Upper lobe of left lung (tissue), 6 donors: Measurements from ENCODE around the gene FKBP2. TPM values are rescaled to one million over a fixed set of nuclear protein-coding genes. Genes with fewer than 3 reads are reported as not detected.

Experiments used
- ATAC-seq, 2 donors: fragments of 200-7000 bp; cut with Tn5 transposase; one replicate each; pipeline ENCODE4 v1.9.1; 2022; ENCODE audit warnings: mild to moderate bottlenecking in 2 of 2, moderate library complexity in 2 of 2; ENCODE audit not compliant: low FRiP score in 2 of 2
- DNase-seq, 2 donors: peaks; one replicate each; pipeline ENCODE4 v3.0.0-alpha.2; 2019 to 2020
- H3K27ac ChIP-seq, 4 donors: fragments of 200-600 bp; sonication (generic); one replicate each; pipeline ENCODE4 v1.5.1; 2016 to 2019
- H3K27me3 ChIP-seq, 4 donors: fragments of 200-600 bp; sonication (generic); one replicate each; pipeline ENCODE4 v1.5.1; 2017 to 2019
- H3K36me3 ChIP-seq, 4 donors: fragments of 200-600 bp; sonication (generic); one replicate each; pipeline ENCODE4 v1.5.1; 2016 to 2019
- H3K4me1 ChIP-seq, 4 donors: fragments of 200-600 bp; sonication (generic); one replicate each; pipeline ENCODE4 v1.5.1; 2018 to 2019
- H3K4me3 ChIP-seq, 4 donors: fragments of 200-600 bp; sonication (generic); one replicate each; pipeline ENCODE4 v1.5.1; 2017 to 2019; ENCODE audit warnings: mild to moderate bottlenecking in 2 of 4, moderate library complexity in 1 of 4
- H3K9me3 ChIP-seq, 4 donors: fragments of 200-600 bp; sonication (generic); one replicate each; pipeline ENCODE4 v1.5.1; 2018 to 2019
- EP300 ChIP-seq, 4 donors: sonication (generic); formaldehyde crosslinking; IDR thresholded peaks; one replicate each; pipeline ENCODE4 v1.5.1; 2017; ENCODE audit warnings: antibody characterized with exemption in 4 of 4, control low read depth in 2 of 4
- POLR2A ChIP-seq, 4 donors: fragments of 450-650 bp; IDR thresholded peaks; one replicate each; pipeline ENCODE4 v1.5.1; 2016 to 2017; ENCODE audit warnings: antibody characterized with exemption in 4 of 4, mild to moderate bottlenecking in 2 of 4
- POLR2AphosphoS5 ChIP-seq, 2 donors: sonication (generic); formaldehyde crosslinking; IDR thresholded peaks; one replicate each; pipeline ENCODE4 v1.5.1; 2017; ENCODE audit warnings: antibody characterized with exemption in 2 of 2
- WGBS, 2 donors: methylation state at CpG; one replicate each; pipeline ENCODE4 v1.1.5; 2017 to 2018; 5-methylcytosine and 5-hydroxymethylcytosine counted together
- total RNA-seq, 6 donors: library from RNA; depleted of rRNA in 4 of 6; stranded (reverse); fragments of >200 nt in 4 of 6; gene quantifications; one replicate each; pipeline versions ENCODE4 v1.1.0 to v1.2.1, GENCODE V29; 2016 to 2021
- TF ChIP-seq, protein P1 (sequence below), 6 experiments: fragments of 450-650 bp in 4 of 6; fragments of 200-600 bp in 2 of 6; sonication (generic) in 2 of 6; IDR thresholded peaks; one replicate each; pipeline ENCODE4 v1.5.1; 2016 to 2019; ENCODE audit warnings: antibody characterized with exemption in 6 of 6
- donor health status: DM: no; HTN: no; CAD: no; lungs with moderate emphysema.
- donor health status: DM: no; HTN: yes; CAD: no; lungs with severe emphysema.

The FKBP2 gene
- total RNA-seq, 6 donors from 2014 or later = 40.9 to 132 (median 63.1) TPM

DNA sequence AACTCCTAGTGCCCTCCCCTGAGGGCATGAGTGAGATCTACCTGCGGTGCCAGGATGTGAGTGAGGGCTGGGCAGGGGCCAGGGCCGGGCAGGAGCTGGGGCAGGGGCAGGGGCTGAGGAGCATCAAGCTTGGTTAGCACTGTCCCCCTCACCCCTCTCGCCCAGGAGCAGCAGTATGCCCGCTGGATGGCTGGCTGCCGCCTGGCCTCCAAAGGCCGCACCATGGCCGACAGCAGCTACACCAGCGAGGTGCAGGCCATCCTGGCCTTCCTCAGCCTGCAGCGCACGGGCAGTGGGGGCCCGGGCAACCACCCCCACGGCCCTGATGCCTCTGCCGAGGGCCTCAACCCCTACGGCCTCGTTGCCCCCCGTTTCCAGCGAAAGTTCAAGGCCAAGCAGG is 20.6 kb upstream of the FKBP2 start:
- 87% methylated on average over 12 of the region's 17 CpGs; no CpG with 5 or more reads in 1 of the 2 donors for WGBS, 2 donors
- Histone ChIP-seq H3K9me3 (no peaks in the 10 kb centered on the region), H3K36me3 (peaks cover 4 to 52% (median 34%) of the 10 kb centered on the region in 4 donors)

DNA sequence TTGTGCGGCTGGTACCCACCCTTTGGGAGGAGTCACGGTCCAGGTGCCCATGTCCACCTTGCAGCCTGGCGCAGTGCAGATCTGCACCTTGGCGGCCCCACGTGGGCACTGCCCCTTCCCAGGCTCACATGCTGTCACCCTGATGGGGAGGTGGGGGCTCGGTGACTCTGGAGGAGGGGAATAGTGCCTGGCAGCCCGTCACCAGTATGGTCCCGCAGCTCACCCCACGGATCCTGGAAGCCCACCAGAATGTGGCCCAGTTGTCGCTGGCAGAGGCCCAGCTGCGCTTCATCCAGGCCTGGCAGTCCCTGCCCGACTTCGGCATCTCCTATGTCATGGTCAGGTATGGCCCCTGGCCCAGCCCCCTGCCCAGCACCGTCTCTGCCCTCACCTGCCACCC is 20.1 kb upstream of the FKBP2 start:
- H3K4me3 ChIP-seq = no peak overlapping the region
- 93 to 94% methylated on average over 10 of the region's 14 CpGs for WGBS, 2 donors
- TF ChIP-seq POLR2AphosphoS5 (IDR thresholded peaks at IDR 0.05) (no peak), POLR2A (IDR thresholded peaks at IDR 0.05) (no peak), EP300 (IDR thresholded peaks at IDR 0.05) (no peak)
- TF ChIP-seq, protein P1, sequence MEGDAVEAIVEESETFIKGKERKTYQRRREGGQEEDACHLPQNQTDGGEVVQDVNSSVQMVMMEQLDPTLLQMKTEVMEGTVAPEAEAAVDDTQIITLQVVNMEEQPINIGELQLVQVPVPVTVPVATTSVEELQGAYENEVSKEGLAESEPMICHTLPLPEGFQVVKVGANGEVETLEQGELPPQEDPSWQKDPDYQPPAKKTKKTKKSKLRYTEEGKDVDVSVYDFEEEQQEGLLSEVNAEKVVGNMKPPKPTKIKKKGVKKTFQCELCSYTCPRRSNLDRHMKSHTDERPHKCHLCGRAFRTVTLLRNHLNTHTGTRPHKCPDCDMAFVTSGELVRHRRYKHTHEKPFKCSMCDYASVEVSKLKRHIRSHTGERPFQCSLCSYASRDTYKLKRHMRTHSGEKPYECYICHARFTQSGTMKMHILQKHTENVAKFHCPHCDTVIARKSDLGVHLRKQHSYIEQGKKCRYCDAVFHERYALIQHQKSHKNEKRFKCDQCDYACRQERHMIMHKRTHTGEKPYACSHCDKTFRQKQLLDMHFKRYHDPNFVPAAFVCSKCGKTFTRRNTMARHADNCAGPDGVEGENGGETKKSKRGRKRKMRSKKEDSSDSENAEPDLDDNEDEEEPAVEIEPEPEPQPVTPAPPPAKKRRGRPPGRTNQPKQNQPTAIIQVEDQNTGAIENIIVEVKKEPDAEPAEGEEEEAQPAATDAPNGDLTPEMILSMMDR (IDR thresholded peaks at IDR 0.05) = no peak
- DNase-seq (peak in 1 of 2 donors; percentile 62), ATAC-seq (no peak)
- H3K9me3 ChIP-seq = no peaks in the 10 kb centered on the region
- H3K27me3 ChIP-seq = no peaks in the 10 kb centered on the region
- H3K27ac ChIP-seq = no peak overlapping the region
- peaks cover 9 to 15% (median 11%) of the 10 kb centered on the region in 4 donors for H3K4me1 ChIP-seq
- H3K36me3 ChIP-seq = peaks cover 4 to 50% (median 34%) of the 10 kb centered on the region in 4 donors

More for the DNA sequence above, 20.6 kb upstream of the FKBP2 start:
- Histone ChIP-seq H3K4me3 (no peak overlapping the region), H3K4me1 (peaks cover 4 to 10% (median 7%) of the 10 kb centered on the region in 4 donors), H3K27ac (no peak overlapping the region), H3K27me3 (no peaks in the 10 kb centered on the region)
- TF ChIP-seq, protein P1 (IDR thresholded peaks at IDR 0.05) = no peak
- TF ChIP-seq POLR2AphosphoS5 (IDR thresholded peaks at IDR 0.05) = no peak
- ATAC-seq (no peak), DNase-seq (peak in 1 of 2 donors; percentile 62)

DNA sequence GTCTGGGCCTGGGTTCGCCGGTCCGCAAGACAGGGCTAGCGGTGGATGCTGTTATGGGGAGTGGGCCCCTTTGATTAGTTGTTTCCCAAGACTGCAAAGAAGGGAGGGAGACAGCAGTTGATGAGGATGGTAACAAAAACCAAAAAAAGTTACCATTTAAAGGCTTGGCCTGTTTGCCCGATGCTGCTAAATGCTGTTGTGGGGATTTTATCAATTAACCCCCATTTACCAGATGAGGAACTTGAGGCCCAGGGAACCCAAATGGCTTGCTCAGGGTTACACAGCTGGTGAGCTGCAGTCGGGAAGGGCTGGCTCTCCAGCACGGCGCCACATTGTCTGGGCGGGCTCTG is 18.3 kb upstream of the FKBP2 start:
- ATAC-seq (no peak), DNase-seq (no peak)
- no peak for TF ChIP-seq EP300 (IDR thresholded peaks at IDR 0.05)
- TF ChIP-seq POLR2A (IDR thresholded peaks at IDR 0.05) = no peak
- no peak for TF ChIP-seq POLR2AphosphoS5 (IDR thresholded peaks at IDR 0.05)
- TF ChIP-seq, protein P1 (IDR thresholded peaks at IDR 0.05) = no peak
- Histone ChIP-seq H3K9me3 (no peaks in the 10 kb centered on the region), H3K36me3 (peaks cover 4 to 47% (median 34%) of the 10 kb centered on the region in 4 donors), H3K27me3 (no peaks in the 10 kb centered on the region), H3K4me3 (no peak overlapping the region), H3K4me1 (peaks cover 22 to 28% (median 22%) of the 10 kb centered on the region in 4 donors), H3K27ac (no peak overlapping the region)
- 84 to 90% methylated on average over 5 to 8 of the region's 9 CpGs for WGBS, 2 donors

- WGBS, 2 donors = 91 to 97% methylated on average over 15 to 23 of the region's 24 CpGs
- Histone ChIP-seq H3K9me3 (no peaks in the 10 kb centered on the region), H3K27me3 (no peaks in the 10 kb centered on the region), H3K4me1 (peaks cover 23 to 30% (median 27%) of the 10 kb centered on the region in 4 donors), H3K4me3 (no peak overlapping the region), H3K36me3 (peaks cover 4 to 46% (median 34%) of the 10 kb centered on the region in 4 donors), H3K27ac (no peak overlapping the region)
- ATAC-seq (no peak), DNase-seq (peak in 1 of 2 donors; percentile 68)
- TF ChIP-seq, protein P1 (IDR thresholded peaks at IDR 0.05) = no peak
- TF ChIP-seq POLR2A (IDR thresholded peaks at IDR 0.05) = no peak
Measured at GRCh38 chr11:64223001-64223651, 17.8 kb upstream of the FKBP2 start.
